ENCODE results near the gene FRMD6.

FRMD6 gene

GRCh38 chr14:51666826-51667225 lies 15.1 kb downstream of the FRMD6 start:
- DNase-seq (ENCODE audit: low spot score): no peak

- no peak for DNase-seq (ENCODE audit: low spot score)
Measured at GRCh38 chr14:51668870-51669269, 17.2 kb downstream of the FRMD6 start.

- DNase-seq (ENCODE audit: low spot score): no peak
Measured at GRCh38 chr14:51674294-51675002, 22.7 kb downstream of the FRMD6 start.

GRCh38 chr14:51676549-51676948 lies 24.8 kb downstream of the FRMD6 start:
- DNase-seq (ENCODE audit: low spot score): no peak

GRCh38 chr14:51677266-51677665 lies 25.6 kb downstream of the FRMD6 start:
- DNase-seq (ENCODE audit: low spot score): no peak

GRCh38 chr14:51677738-51678137 lies 26.0 kb downstream of the FRMD6 start:
- no peak for DNase-seq (ENCODE audit: low spot score)

GRCh38 chr14:51680031-51680430 lies 28.3 kb downstream of the FRMD6 start:
- DNase-seq (ENCODE audit: low spot score): no peak

- no peak for DNase-seq (ENCODE audit: low spot score)
Measured at GRCh38 chr14:51681411-51681810, 29.7 kb downstream of the FRMD6 start.

GRCh38 chr14:51682411-51682810 lies 30.7 kb downstream of the FRMD6 start:
- DNase-seq (ENCODE audit: low spot score): no peak

GRCh38 chr14:51684760-51685159 lies 33.0 kb downstream of the FRMD6 start:
- no peak for DNase-seq (ENCODE audit: low spot score)

- no peak for DNase-seq (ENCODE audit: low spot score)
Measured at GRCh38 chr14:51691176-51691575, 39.5 kb downstream of the FRMD6 start.

GRCh38 chr14:51692646-51693045 lies 40.9 kb downstream of the FRMD6 start:
- no peak for DNase-seq (ENCODE audit: low spot score)

GRCh38 chr14:51697848-51698247 lies 46.1 kb downstream of the FRMD6 start:
- no peak for DNase-seq (ENCODE audit: low spot score)

GRCh38 chr14:51701951-51702350 lies 50.2 kb downstream of the FRMD6 start:
- no peak for DNase-seq (ENCODE audit: low spot score)

GRCh38 chr14:51703787-51704186 lies 52.1 kb downstream of the FRMD6 start:
- DNase-seq (ENCODE audit: low spot score): no peak

GRCh38 chr14:51704545-51704944 lies 52.8 kb downstream of the FRMD6 start:
- no peak for DNase-seq (ENCODE audit: low spot score)

GRCh38 chr14:51707327-51707726 lies 55.6 kb downstream of the FRMD6 start:
- no peak for DNase-seq (ENCODE audit: low spot score)

GRCh38 chr14:51711505-51711904 lies 59.8 kb downstream of the FRMD6 start:
- DNase-seq (ENCODE audit: low spot score): no peak

GRCh38 chr14:51715250-51715649 lies 63.5 kb downstream of the FRMD6 start:
- DNase-seq (ENCODE audit: low spot score): no peak

- DNase-seq (ENCODE audit: low spot score): no peak
Measured at GRCh38 chr14:51715742-51716141, 64.0 kb downstream of the FRMD6 start.

GRCh38 chr14:51716610-51717009 lies 64.9 kb downstream of the FRMD6 start:
- no peak for DNase-seq (ENCODE audit: low spot score)

GRCh38 chr14:51717766-51718165 lies 66.1 kb downstream of the FRMD6 start:
- no peak for DNase-seq (ENCODE audit: low spot score)

- no peak for DNase-seq (ENCODE audit: low spot score)
Measured at GRCh38 chr14:51719955-51720354, 68.2 kb downstream of the FRMD6 start.

GRCh38 chr14:51723990-51724389 lies 72.3 kb downstream of the FRMD6 start:
- no peak for DNase-seq (ENCODE audit: low spot score)
